GM12878 (cell line): ENCODE results near the gene ZC3H10. TPM values are rescaled to one million over a fixed set of nuclear protein-coding genes. Genes with fewer than 3 reads are reported as not detected.

ENCODE experiments used
- BRCA1 ChIP-seq: IDR thresholded peaks from 2 replicates; pipeline ENCODE4 v1.6.1; 2011; ENCODE audit warnings: low read depth, low read length, improper control_type of control experiment
- CHD1 ChIP-seq: IDR thresholded peaks from 2 replicates; pipeline ENCODE4 v1.6.1; 2012; ENCODE audit warnings: low read depth, low read length, improper control_type of control experiment
- CREM ChIP-seq: IDR thresholded peaks from 2 replicates; pipeline ENCODE4 v1.6.1; 2014; ENCODE audit warnings: antibody characterized with exemption, low read depth
- EZH2 ChIP-seq: IDR thresholded peaks from 2 replicates; pipeline ENCODE4 v1.6.1; 2012; ENCODE audit warnings: low read depth, mild to moderate bottlenecking, control low read depth, inconsistent platforms, low read length, borderline replicate concordance; ENCODE audit not compliant: control insufficient read depth
- IKZF2 ChIP-seq, 2 experiments: fragments of 450-650 bp; IDR thresholded peaks; 2 replicates each; pipeline ENCODE4 v1.6.1; 2017; ENCODE audit warnings: mild to moderate bottlenecking in 2 of 2, moderate library complexity in 2 of 2
- IRF4 ChIP-seq: IDR thresholded peaks from 2 replicates; pipeline ENCODE4 v1.6.1; 2011; ENCODE audit warnings: low read depth, low read length
- JUND ChIP-seq: IDR thresholded peaks from 2 replicates; pipeline ENCODE4 v1.6.1; 2012; ENCODE audit warnings: low read depth, mild to moderate bottlenecking, low read length, improper control_type of control experiment, moderate library complexity
- KAT2A ChIP-seq: conservative IDR thresholded peaks from 2 replicates; pipeline ENCODE4 v1.6.1; 2011; ENCODE audit warnings: low read depth, low read length; ENCODE audit not compliant: control insufficient read depth
- MTA2 ChIP-seq: fragments of 450-650 bp; IDR thresholded peaks from 2 replicates; pipeline ENCODE4 v1.6.1; 2016; ENCODE audit warnings: low read depth, mild to moderate bottlenecking, moderate library complexity
- NFIC ChIP-seq: IDR thresholded peaks from 2 replicates; pipeline ENCODE4 v1.6.1; 2012; ENCODE audit warnings: low read depth, mild to moderate bottlenecking, inconsistent platforms, low read length, moderate library complexity
- PAX5 ChIP-seq: IDR thresholded peaks from 2 replicates; pipeline ENCODE4 v1.6.1; 2011; ENCODE audit warnings: low read depth, low read length, borderline replicate concordance
- PML ChIP-seq: IDR thresholded peaks from 2 replicates; pipeline ENCODE4 v1.6.1; 2012; ENCODE audit warnings: low read length, inconsistent platforms
- RBBP5 ChIP-seq: fragments of 200-600 bp; sonication (generic); conservative IDR thresholded peaks from 2 replicates; pipeline ENCODE4 v1.6.1; 2016
- RUNX3 ChIP-seq: IDR thresholded peaks from 2 replicates; pipeline ENCODE4 v1.6.1; 2012; ENCODE audit warnings: low read length, inconsistent platforms
- SIX5 ChIP-seq: IDR thresholded peaks from 2 replicates; pipeline ENCODE4 v1.6.1; 2011; ENCODE audit warnings: mild to moderate bottlenecking, low read depth, low read length, moderate library complexity; ENCODE audit not compliant: severe bottlenecking
- SMAD5 ChIP-seq: IDR thresholded peaks from 2 replicates; pipeline ENCODE4 v1.6.1; 2016; ENCODE audit warnings: antibody characterized with exemption, low read depth
- STAT3 ChIP-seq: IDR thresholded peaks from 2 replicates; pipeline ENCODE4 v1.6.1; 2011; ENCODE audit warnings: low read depth, low read length, improper control_type of control experiment
- ZSCAN29 ChIP-seq: fragments of 450-650 bp; IDR thresholded peaks from 2 replicates; pipeline ENCODE4 v1.6.1; 2017; ENCODE audit warnings: mild to moderate bottlenecking, moderate library complexity
- ZZZ3 ChIP-seq: IDR thresholded peaks from 2 replicates; pipeline ENCODE4 v1.6.1; 2011; ENCODE audit warnings: low read depth; ENCODE audit not compliant: control insufficient read depth, insufficient read length
- polyA plus RNA-seq, 11 experiments: library from polyadenylated mRNA; depleted of rRNA in 4 of 11; unstranded in 6 of 11; stranded (reverse) in 5 of 11; fragments of >200 nt; fragmentation: Nextera tagmentation in 4 of 11; fragmentation: Illumina TruSeq in 1 of 11; extraction: Ambion mirVana in 4 of 11; extraction: Trizol in 1 of 11; gene quantifications; 1 replicate in 1 of 11; 2 replicates in 10 of 11; pipeline versions ENCODE4 v1.2.1 to v1.2.3, GENCODE V29; 2011 to 2016; ENCODE audit warnings: inconsistent platforms in 2 of 11, missing spikeins in 2 of 11, low read depth in 1 of 11
- total RNA-seq, 4 experiments: library from RNA; depleted of rRNA in 3 of 4; stranded (reverse); fragments of >200 nt in 3 of 4; fragmentation: Illumina TruSeq in 1 of 4; extraction: Trizol in 1 of 4; gene quantifications; 2 replicates each; pipeline versions ENCODE4 v1.2.1 to v1.2.3, GENCODE V29; 2013 to 2021
- TF ChIP-seq, protein P1 (sequence below): IDR thresholded peaks from 2 replicates; pipeline ENCODE4 v1.6.1; 2011; ENCODE audit warnings: mild to moderate bottlenecking, low read depth, low read length, moderate library complexity; ENCODE audit not compliant: insufficient replicate concordance
- TF ChIP-seq, protein P2 (sequence below): IDR thresholded peaks from 2 replicates; pipeline ENCODE4 v1.6.1; 2011; ENCODE audit warnings: low read depth, low read length, improper control_type of control experiment, borderline replicate concordance
- TF ChIP-seq, protein P3 (sequence below): fragments of 450-650 bp; formaldehyde crosslinking; IDR thresholded peaks from 2 replicates; pipeline ENCODE4 v1.4.0; 2022; ENCODE audit warnings: mild to moderate bottlenecking, moderate library complexity
- TF ChIP-seq, protein P4 (sequence below): fragments of 450-650 bp; IDR thresholded peaks from 2 replicates; pipeline ENCODE4 v1.6.1; 2017; ENCODE audit warnings: antibody characterized with exemption, mild to moderate bottlenecking, moderate library complexity

The ZC3H10 gene
- total and polyA plus RNA-seq, 10 of the 15 experiments (the other 5 are each of a cell fraction or from before 2014, with no cell fraction given) = 0.56 to 6.4 (median 3.7) TPM

DNA sequence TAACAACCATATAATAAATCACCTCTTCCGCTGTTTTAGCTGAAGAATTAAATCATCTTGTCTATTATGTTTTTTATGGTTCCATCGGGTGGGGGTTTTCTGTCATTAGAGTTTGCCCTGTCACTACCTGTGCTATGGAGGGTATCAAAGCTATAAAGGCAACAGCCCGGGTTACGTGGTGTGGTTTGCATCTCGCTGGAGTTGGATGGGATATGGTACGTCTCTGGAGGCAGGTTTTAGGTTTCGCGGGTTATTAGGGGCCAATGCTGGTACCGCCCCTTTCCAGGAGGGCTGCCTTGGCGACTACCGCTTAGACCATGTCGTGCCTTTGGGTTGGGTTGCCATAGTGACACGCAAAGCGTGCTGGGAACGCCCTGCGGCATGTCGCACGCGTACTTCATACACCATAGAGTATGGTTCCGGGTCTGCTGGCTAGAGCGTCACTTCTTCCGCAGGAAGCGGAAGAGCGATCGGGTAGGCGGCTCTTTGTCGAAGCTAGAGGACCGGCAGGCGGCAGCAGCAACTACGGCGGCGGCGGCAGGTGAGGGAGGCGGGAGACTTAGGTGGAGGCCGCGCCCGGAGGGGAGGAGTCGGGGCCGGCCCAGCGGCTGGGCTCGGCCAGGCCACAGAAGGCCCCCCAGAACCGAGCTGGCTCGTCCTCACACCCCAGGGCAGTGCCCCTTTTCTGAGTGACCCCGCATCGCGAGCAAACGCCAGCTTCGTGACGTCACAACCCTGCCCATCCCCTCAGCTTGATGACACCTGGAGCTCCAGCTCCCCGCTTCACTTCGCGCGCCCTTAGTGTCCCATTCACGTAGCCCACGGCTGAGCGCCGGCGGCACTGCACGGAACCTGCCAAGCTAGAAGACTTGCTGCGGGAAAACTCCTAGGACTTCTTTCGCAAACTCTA lies at the start of gene ZC3H10 (continued):
- TF ChIP-seq, protein P1, sequence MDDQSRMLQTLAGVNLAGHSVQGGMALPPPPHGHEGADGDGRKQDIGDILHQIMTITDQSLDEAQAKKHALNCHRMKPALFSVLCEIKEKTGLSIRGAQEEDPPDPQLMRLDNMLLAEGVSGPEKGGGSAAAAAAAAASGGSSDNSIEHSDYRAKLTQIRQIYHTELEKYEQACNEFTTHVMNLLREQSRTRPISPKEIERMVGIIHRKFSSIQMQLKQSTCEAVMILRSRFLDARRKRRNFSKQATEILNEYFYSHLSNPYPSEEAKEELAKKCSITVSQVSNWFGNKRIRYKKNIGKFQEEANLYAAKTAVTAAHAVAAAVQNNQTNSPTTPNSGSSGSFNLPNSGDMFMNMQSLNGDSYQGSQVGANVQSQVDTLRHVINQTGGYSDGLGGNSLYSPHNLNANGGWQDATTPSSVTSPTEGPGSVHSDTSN = peak; percentile 73
- TF ChIP-seq, protein P2, sequence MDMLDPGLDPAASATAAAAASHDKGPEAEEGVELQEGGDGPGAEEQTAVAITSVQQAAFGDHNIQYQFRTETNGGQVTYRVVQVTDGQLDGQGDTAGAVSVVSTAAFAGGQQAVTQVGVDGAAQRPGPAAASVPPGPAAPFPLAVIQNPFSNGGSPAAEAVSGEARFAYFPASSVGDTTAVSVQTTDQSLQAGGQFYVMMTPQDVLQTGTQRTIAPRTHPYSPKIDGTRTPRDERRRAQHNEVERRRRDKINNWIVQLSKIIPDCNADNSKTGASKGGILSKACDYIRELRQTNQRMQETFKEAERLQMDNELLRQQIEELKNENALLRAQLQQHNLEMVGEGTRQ = no peak
- TF ChIP-seq RUNX3 (peak; percentile 79), EZH2 (no peak), ZSCAN29 (no peak), KAT2A (no peak), JUND (no peak), IRF4 (peak; percentile 61), RBBP5 (no peak), PAX5 (peak; percentile 98), IKZF2 (IDR thresholded peaks at IDR 0.05) (no peak), CREM (peak; percentile 91), CHD1 (no peak), PML (peak; percentile 98), SMAD5 (peak; percentile 97), STAT3 (0 out of 2 replicates have a peak, but pooled peaks have one; percentile 53), NFIC (peak; percentile 55; the same call in 1 of the 2 replicates), ZZZ3 (no peak), SIX5 (peak; percentile 60), MTA2 (peak; percentile 73), BRCA1 (0 out of 2 replicates have a peak, but pooled peaks have one; percentile 18)
- TF ChIP-seq, protein P3, sequence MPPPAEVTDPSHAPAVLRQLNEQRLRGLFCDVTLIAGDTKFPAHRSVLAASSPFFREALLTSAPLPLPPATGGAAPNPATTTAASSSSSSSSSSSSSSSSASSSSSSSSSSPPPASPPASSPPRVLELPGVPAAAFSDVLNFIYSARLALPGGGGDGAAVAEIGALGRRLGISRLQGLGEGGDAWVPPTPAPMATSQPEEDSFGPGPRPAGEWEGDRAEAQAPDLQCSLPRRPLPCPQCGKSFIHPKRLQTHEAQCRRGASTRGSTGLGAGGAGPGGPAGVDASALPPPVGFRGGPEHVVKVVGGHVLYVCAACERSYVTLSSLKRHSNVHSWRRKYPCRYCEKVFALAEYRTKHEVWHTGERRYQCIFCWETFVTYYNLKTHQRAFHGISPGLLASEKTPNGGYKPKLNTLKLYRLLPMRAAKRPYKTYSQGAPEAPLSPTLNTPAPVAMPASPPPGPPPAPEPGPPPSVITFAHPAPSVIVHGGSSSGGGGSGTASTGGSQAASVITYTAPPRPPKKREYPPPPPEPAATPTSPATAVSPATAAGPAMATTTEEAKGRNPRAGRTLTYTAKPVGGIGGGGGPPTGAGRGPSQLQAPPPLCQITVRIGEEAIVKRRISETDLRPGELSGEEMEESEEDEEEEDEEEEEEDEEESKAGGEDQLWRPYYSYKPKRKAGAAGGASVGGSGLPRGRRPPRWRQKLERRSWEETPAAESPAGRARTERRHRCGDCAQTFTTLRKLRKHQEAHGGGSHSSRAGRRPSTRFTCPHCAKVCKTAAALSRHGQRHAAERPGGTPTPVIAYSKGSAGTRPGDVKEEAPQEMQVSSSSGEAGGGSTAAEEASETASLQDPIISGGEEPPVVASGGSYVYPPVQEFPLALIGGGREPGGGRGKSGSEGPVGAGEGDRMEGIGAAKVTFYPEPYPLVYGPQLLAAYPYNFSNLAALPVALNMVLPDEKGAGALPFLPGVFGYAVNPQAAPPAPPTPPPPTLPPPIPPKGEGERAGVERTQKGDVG = no peak
- TF ChIP-seq, protein P4, sequence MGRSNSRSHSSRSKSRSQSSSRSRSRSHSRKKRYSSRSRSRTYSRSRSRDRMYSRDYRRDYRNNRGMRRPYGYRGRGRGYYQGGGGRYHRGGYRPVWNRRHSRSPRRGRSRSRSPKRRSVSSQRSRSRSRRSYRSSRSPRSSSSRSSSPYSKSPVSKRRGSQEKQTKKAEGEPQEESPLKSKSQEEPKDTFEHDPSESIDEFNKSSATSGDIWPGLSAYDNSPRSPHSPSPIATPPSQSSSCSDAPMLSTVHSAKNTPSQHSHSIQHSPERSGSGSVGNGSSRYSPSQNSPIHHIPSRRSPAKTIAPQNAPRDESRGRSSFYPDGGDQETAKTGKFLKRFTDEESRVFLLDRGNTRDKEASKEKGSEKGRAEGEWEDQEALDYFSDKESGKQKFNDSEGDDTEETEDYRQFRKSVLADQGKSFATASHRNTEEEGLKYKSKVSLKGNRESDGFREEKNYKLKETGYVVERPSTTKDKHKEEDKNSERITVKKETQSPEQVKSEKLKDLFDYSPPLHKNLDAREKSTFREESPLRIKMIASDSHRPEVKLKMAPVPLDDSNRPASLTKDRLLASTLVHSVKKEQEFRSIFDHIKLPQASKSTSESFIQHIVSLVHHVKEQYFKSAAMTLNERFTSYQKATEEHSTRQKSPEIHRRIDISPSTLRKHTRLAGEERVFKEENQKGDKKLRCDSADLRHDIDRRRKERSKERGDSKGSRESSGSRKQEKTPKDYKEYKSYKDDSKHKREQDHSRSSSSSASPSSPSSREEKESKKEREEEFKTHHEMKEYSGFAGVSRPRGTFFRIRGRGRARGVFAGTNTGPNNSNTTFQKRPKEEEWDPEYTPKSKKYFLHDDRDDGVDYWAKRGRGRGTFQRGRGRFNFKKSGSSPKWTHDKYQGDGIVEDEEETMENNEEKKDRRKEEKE = no peak
